Large intestine (tissue), 3 donors: ENCODE measurements around the gene MINDY4. TPM values are rescaled to one million over a fixed set of nuclear protein-coding genes. Genes with fewer than 3 reads are reported as not detected.

Experiments used
- DNase-seq, 2 donors: peaks; one replicate each; pipeline versions ENCODE4 v3.0.0 to v3.0.0-alpha.2; 2013
- H3K27ac ChIP-seq: one replicate; pipeline ENCODE4 v1.5.1; 2013; ENCODE audit warnings: low read length
- H3K27me3 ChIP-seq: 2 replicates; pipeline ENCODE4 v1.6.1; 2013; ENCODE audit warnings: low read length; ENCODE audit not compliant: control insufficient read depth, insufficient read depth
- H3K36me3 ChIP-seq: 2 replicates; pipeline ENCODE4 v1.6.1; 2013; ENCODE audit warnings: low read length; ENCODE audit not compliant: control insufficient read depth, insufficient read depth
- H3K4me1 ChIP-seq: one replicate; pipeline ENCODE4 v1.6.1; 2013; ENCODE audit warnings: low read length; ENCODE audit not compliant: control insufficient read depth, insufficient read depth
- H3K4me3 ChIP-seq: one replicate; pipeline ENCODE4 v1.5.1; 2013; ENCODE audit warnings: low read length
- H3K9me3 ChIP-seq: one replicate; pipeline ENCODE4 v1.6.1; 2013; ENCODE audit warnings: mild to moderate bottlenecking, low read depth, low read length, moderate library complexity; ENCODE audit not compliant: control insufficient read depth
- WGBS: methylation state at CpG from one replicate; pipeline ENCODE4 v1.1.5; 2013; ENCODE audit warnings: low lambda C conversion rate; ENCODE audit not compliant: insufficient coverage; 5-methylcytosine and 5-hydroxymethylcytosine counted together
- polyA plus RNA-seq: library from polyadenylated mRNA; unstranded; fragments of 120-200 nt; gene quantifications from one replicate; pipeline ENCODE4 v1.2.1, GENCODE V29; 2013

MINDY4 gene
- polyA plus RNA-seq, 1 donor = 12.3 TPM

DNA sequence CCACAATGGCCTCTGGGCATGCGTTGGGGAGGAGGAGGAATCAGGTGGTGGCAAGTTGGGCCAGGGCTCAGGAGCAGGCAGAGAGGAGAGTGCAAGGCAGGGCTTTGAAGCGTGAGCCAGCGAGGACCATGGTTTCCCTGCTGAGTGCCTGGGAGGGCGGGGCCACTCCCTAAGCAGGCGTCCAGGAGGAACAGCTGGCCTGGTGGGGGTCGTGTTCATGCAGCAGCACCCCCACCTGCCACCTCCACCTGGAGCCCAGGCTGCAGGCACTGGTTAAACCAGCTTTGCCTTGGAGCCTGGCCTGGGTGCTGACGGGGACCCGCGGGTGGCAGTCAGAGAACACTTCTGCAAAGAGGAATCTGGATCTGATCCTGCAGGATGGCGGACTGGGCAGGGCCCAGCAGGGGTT, 116.3 kb downstream of the MINDY4 start:
- Histone ChIP-seq H3K27ac (no peak overlapping the region), H3K27me3 (no peaks in the 10 kb centered on the region), H3K9me3 (no peaks in the 10 kb centered on the region), H3K36me3 (peaks cover 23% of the 10 kb centered on the region), H3K4me1 (no peaks in the 10 kb centered on the region), H3K4me3 (no peak overlapping the region)
- no peak for DNase-seq
- WGBS = 20% methylated on average over 1 of the region's 10 CpGs

DNA sequence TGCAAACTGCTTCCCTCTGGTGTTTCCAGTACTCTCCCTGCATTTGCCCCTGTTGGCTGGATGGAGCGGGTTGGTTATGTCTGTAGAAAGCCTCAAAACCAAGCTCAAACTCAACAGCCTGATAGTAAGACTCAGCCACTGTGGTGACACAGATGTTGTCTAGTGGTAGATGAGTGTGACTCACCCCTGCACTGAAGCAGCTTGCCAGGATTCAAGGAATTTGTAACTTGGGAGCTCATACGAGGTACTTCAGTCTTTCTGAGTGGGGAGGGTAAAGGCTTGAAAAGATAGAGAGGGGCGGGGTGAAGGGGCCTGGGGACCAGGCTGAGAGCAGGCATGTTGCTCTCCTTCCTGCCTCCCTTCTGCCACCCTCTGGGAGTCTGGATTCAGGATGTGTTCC, 117.5 kb downstream of the MINDY4 start:
- peak; percentile 43 to 48 for DNase-seq
- no peak overlapping the region for H3K27ac ChIP-seq
- no CpG with 5 or more reads among the region's 3 CpGs for WGBS

DNA sequence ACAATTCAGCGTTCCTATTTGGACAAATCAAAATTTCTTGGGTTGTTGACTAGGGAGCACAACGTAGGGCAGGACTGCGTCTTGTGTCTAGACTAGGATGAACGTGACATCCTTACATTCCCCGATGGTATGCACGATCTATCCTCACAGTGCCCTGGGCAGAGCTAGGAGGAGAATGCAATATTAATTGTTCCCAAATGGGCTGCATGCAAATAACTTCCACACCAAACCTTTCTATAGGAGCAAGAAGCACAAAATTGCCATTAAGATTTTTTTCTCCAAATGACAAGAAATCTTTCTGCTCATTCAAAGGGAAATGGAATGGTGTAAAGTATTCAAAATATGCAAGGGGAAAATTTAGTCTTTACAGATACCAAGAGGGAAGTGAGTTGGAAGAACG, 119.0 kb downstream of the MINDY4 start:
- Histone ChIP-seq H3K36me3 (peaks cover 9% of the 10 kb centered on the region), H3K27me3 (no peaks in the 10 kb centered on the region), H3K4me1 (peaks cover 22% of the 10 kb centered on the region), H3K4me3 (no peak overlapping the region), H3K9me3 (no peaks in the 10 kb centered on the region), H3K27ac (no peak overlapping the region)
- 100% methylated on average over 1 of the region's 7 CpGs for WGBS
- no peak for DNase-seq

More for the DNA sequence above, 117.5 kb downstream of the MINDY4 start:
- Histone ChIP-seq H3K9me3 (no peaks in the 10 kb centered on the region), H3K27me3 (no peaks in the 10 kb centered on the region), H3K4me1 (peaks cover 10% of the 10 kb centered on the region), H3K4me3 (no peak overlapping the region), H3K36me3 (peaks cover 17% of the 10 kb centered on the region)

DNA sequence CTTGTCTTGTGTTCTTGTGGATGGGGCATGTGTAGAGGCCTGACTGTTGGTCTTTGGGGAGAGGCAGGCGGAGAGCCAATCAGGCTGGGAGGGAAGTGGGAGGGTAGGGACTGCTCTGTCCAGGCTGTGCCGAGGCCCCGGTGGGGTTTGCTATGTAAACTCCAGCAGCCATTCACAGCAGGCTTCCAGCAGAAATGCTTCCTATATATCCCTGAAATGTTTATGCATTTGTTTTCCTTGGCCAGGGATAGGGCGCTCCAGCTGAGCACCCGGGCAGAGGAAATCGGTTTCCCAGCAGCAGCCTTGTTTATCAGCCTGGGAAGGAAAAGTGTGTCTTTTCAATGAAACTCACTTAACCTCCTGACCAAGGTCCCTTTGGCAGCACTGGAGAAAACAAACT, 122.1 kb downstream of the MINDY4 start:
- Histone ChIP-seq H3K36me3 (peaks cover 6% of the 10 kb centered on the region), H3K9me3 (no peaks in the 10 kb centered on the region), H3K4me1 (peaks cover 49% of the 10 kb centered on the region), H3K4me3 (no peak overlapping the region), H3K27ac (peak overlapping the region; percentile 6), H3K27me3 (no peaks in the 10 kb centered on the region)
- peak; percentile 26 to 53 for DNase-seq
- WGBS = no CpG with 5 or more reads among the region's 6 CpGs

DNA sequence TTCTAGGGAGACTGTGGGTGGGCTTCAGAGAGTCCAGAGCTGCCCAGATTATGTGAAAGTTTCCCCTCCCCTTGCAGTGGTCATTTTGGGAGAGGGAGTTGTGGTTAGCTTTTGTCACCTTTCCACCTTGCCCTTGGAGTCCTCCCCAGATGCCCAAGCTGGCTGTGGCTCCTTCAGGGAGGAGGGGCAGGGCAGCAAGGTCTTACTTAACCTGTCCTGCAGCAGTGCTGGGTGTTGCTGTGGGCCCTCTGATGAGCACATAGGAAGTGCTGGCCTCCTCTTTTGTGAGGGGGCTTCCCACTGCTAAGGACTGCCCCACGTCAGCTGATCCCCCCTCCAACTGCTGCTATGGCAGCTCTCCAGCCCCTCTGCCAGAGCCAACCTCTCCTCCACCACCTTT, 122.8 kb downstream of the MINDY4 start:
- Histone ChIP-seq H3K4me1 (peaks cover 49% of the 10 kb centered on the region), H3K4me3 (no peak overlapping the region), H3K36me3 (peaks cover 6% of the 10 kb centered on the region), H3K9me3 (no peaks in the 10 kb centered on the region), H3K27me3 (no peaks in the 10 kb centered on the region), H3K27ac (no peak overlapping the region)
- WGBS = 100% methylated on average over 1 of the region's 1 CpG
- no peak for DNase-seq

DNA sequence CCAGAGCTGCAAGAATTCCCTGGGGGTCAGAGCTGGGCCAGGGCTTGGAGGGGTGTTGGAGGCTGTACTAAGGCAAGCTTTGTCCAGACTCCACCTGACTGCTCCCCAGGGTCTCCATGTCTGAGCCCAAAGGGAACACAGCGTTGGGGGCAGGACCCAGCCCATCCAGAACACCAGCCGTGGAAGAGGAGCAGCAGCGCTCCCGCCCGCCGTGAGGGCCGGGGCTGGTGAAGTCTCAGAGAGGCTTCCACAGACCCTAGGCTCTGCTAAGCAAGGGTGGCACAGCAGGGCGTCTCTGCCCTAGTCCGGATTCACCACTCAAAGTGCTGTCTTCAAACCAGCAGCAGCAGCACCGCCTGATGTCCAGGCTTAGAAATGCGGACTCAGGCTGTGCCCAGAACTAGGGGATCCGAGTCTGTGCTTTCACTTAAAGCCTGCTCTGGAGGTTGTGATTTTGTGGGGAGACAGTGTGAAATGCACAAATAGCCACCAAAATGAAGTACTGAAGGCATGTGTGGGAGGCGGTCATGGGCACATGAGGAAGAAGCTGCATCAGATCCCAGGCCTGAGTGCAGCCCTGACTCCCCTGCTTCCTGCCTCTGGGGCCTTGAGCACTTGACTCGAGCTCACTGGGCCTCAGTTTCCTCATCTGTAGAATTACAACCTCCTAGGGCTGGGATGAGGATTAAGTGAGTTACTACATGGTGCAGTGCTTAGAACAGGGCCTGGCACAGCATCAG, 123.8 kb downstream of the MINDY4 start:
- no peak for DNase-seq
- H3K9me3 ChIP-seq = no peaks in the 10 kb centered on the region
- H3K36me3 ChIP-seq = peaks cover 6% of the 10 kb centered on the region
- H3K27ac ChIP-seq = peak overlapping the region; percentile 4
- no peak overlapping the region for H3K4me3 ChIP-seq
- no peaks in the 10 kb centered on the region for H3K27me3 ChIP-seq
- H3K4me1 ChIP-seq = peaks cover 49% of the 10 kb centered on the region
- whole genome bisulfite sequencing = 100% methylated on average over 1 of the region's 14 CpGs

DNA sequence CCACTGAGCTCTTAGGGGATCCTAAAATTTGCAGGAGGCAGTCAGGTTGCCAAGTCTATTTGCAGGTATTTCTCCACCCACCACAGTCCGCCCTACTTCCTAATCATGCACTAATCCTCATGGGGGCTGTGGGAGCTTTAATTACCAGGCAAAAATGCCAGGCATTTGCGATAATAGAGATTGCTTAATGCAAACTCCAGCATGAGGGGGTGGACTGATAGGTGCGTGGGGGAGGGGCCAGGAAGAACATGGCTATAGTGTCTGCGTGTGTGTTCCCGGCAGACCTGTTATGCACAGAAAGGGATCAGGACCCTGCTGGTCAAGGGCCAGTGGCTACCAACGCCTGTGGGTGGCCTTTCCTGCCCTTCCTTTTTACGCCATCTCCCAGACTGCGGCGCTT, 124.8 kb downstream of the MINDY4 start:
- Histone ChIP-seq H3K4me1 (peaks cover 49% of the 10 kb centered on the region), H3K27me3 (no peaks in the 10 kb centered on the region), H3K9me3 (no peaks in the 10 kb centered on the region), H3K4me3 (no peak overlapping the region), H3K36me3 (peaks cover 6% of the 10 kb centered on the region), H3K27ac (peak overlapping the region; percentile 79)
- no CpG with 5 or more reads among the region's 9 CpGs for WGBS
- peak; percentile 69 to 85 for DNase-seq

DNA sequence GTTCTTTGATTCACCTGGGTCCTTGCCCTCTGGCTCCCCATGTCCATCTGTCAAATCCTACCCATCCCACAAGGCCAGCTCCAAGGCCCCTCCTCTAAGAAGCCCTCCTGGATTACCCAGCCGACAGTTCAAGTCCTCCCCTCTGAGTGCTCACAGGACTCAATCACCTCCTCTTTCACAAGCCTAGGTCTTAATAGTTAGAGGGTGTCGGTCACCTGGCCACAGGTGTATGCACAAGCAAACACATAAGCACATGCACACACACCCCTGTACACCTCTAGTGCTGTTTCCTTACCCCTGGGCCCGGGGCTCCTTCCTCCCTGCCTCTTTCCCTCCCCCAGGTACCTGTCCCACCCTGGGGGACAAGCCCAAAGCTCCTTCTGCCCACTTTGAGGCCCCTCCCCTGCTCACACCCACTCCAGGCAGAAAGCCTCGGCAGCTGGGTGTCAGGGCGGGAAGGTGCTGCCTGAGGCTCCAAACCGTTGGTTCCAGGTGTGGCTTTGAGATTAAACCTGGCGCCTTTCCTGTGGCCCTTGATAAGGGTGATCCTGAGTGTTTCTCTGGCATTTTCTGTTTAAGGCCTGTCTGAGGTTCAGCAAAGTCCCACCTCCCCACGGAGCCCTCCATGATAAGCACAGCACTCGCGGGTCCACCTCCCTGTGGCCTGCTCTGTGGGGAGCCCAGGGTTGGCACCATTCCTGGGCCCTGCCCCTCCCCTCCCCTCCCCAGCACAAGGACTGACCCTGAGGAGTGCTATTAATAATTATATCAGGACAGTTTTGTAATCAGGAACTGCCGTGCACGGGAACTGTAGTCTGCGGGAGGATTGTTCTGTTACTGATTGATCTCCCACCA, 125.8 kb downstream of the MINDY4 start:
- no peaks in the 10 kb centered on the region for H3K27me3 ChIP-seq
- H3K4me3 ChIP-seq = no peak overlapping the region
- H3K4me1 ChIP-seq = peaks cover 49% of the 10 kb centered on the region
- no CpG with 5 or more reads among the region's 13 CpGs for WGBS
- H3K27ac ChIP-seq = peak overlapping the region; percentile 79
- H3K36me3 ChIP-seq = peaks cover 3% of the 10 kb centered on the region
- peak; percentile 75 to 93 for DNase-seq
- no peaks in the 10 kb centered on the region for H3K9me3 ChIP-seq

DNA sequence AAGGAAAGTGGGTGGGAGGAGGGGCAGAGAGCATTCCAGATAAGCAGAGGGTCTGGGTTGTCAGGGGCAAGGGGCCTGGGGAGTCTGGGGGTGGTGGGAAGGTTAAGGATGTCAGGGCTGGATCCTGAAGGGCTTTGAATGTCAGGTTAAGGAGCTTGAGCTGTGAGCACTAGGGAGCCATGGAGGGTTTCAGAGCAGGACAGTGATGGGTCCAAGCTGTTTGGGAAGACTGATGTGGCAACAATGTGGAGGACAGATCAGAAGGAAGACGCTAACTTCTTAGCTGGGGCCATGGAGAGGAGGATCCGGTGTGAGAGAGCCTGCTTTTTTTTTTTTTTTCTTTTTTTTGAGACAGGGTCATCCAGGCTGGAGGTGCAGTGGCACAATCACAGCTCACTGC, 126.6 kb downstream of the MINDY4 start:
- Histone ChIP-seq H3K36me3 (no peaks in the 10 kb centered on the region), H3K4me3 (no peak overlapping the region), H3K27ac (peak overlapping the region; percentile 79), H3K27me3 (no peaks in the 10 kb centered on the region), H3K9me3 (no peaks in the 10 kb centered on the region), H3K4me1 (peaks cover 49% of the 10 kb centered on the region)
- no CpG with 5 or more reads among the region's 2 CpGs for WGBS
- DNase-seq = no peak

DNA sequence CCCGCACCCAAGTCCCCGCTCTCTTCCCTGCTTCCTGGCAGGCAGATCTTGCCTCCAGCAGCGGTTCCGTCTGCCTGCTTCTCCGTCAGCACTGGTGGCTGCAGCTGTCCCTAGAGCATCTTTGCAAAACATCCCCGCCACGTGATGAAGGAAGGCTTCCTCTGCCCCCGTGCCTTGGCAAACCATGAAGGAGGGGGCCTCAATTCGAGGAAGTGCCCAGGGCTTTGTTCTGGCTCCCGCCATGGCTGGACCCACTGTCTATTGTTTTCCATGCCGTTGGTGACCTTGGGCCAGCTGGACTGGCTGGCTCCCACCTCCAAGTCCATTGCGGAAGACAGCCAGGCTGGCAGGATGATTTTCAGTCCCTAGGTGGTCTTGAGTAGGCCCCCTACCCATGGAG, 127.2 kb downstream of the MINDY4 start:
- peaks cover 43% of the 10 kb centered on the region for H3K4me1 ChIP-seq
- no peak overlapping the region for H3K4me3 ChIP-seq
- H3K9me3 ChIP-seq = no peaks in the 10 kb centered on the region
- WGBS = no CpG with 5 or more reads among the region's 12 CpGs
- no peak for DNase-seq
- no peaks in the 10 kb centered on the region for H3K36me3 ChIP-seq
- H3K27ac ChIP-seq = no peak overlapping the region
- no peaks in the 10 kb centered on the region for H3K27me3 ChIP-seq
